NOMO-1 (cell line): Measurements from ENCODE around the gene SDCCAG8.

Experiments used
- DNase-seq, 2 experiments: peaks; one replicate each; lab custom pipeline; 2025; ENCODE audit not compliant: unreplicated experiment in 2 of 2; lab: John Stamatoyannopoulos, UW

SDCCAG8 gene

GRCh38 chr1:243414152-243414494, 158.3 kb downstream of the SDCCAG8 start:
- no peak for DNase-seq

- DNase-seq, result no peak
Measured at GRCh38 chr1:243415663-243416408, 160.0 kb downstream of the SDCCAG8 start.

- no peak for DNase-seq
Measured at GRCh38 chr1:243416495-243416894, 160.7 kb downstream of the SDCCAG8 start.

- peak in 1 of 2 experiments; percentile 27 for DNase-seq
Measured at GRCh38 chr1:243420016-243420945, 164.4 kb downstream of the SDCCAG8 start.

- no peak for DNase-seq
Measured at GRCh38 chr1:243420946-243421685, 165.3 kb downstream of the SDCCAG8 start.

- peak; percentile 35 to 48 for DNase-seq
Measured at GRCh38 chr1:243421784-243422183, 165.9 kb downstream of the SDCCAG8 start.

- DNase-seq, result no peak
Measured at GRCh38 chr1:243422362-243422761, 166.5 kb downstream of the SDCCAG8 start.

- no peak for DNase-seq
Measured at GRCh38 chr1:243428084-243428483, 172.2 kb downstream of the SDCCAG8 start.

- DNase-seq, result no peak
Measured at GRCh38 chr1:243428617-243429342, 172.9 kb downstream of the SDCCAG8 start.

- no peak for DNase-seq
Measured at GRCh38 chr1:243431591-243431990, 175.8 kb downstream of the SDCCAG8 start.

- no peak for DNase-seq
Measured at GRCh38 chr1:243432136-243432535, 176.3 kb downstream of the SDCCAG8 start.

- DNase-seq, result no peak
Measured at GRCh38 chr1:243433737-243434370, 178.0 kb downstream of the SDCCAG8 start.

GRCh38 chr1:243434594-243434993, 178.8 kb downstream of the SDCCAG8 start:
- no peak for DNase-seq

GRCh38 chr1:243435836-243436235, 180.0 kb downstream of the SDCCAG8 start:
- DNase-seq, result no peak

- no peak for DNase-seq
Measured at GRCh38 chr1:243438146-243438545, 182.3 kb downstream of the SDCCAG8 start.

GRCh38 chr1:243438815-243439214, 183.0 kb downstream of the SDCCAG8 start:
- no peak for DNase-seq

- DNase-seq, result no peak
Measured at GRCh38 chr1:243440406-243440805, 184.6 kb downstream of the SDCCAG8 start.

- no peak for DNase-seq
Measured at GRCh38 chr1:243441601-243442000, 185.8 kb downstream of the SDCCAG8 start.

- no peak for DNase-seq
Measured at GRCh38 chr1:243443557-243443956, 187.7 kb downstream of the SDCCAG8 start.

- peak; percentile 5 to 13 for DNase-seq
Measured at GRCh38 chr1:243447347-243447746, 191.5 kb downstream of the SDCCAG8 start.
